H1 (cell line): ENCODE results near the gene CAV3. TPM values are rescaled to one million over a fixed set of nuclear protein-coding genes. Genes with fewer than 3 reads are reported as not detected.

Experiments used
- GABPA ChIP-seq: IDR thresholded peaks from 2 replicates; pipeline ENCODE4 v1.6.1; 2011; ENCODE audit warnings: mild to moderate bottlenecking, low read length, moderate library complexity, borderline replicate concordance; ENCODE audit not compliant: insufficient read depth
- HDAC6 ChIP-seq: IDR thresholded peaks from one replicate; pipeline ENCODE4 v1.7.1; 2012; ENCODE audit warnings: low read depth, mild to moderate bottlenecking, inconsistent platforms, low read length, moderate library complexity
- RFX5 ChIP-seq: IDR thresholded peaks from 2 replicates; pipeline ENCODE4 v1.6.1; 2011; ENCODE audit warnings: low read depth, low read length, improper control_type of control experiment, borderline replicate concordance
- TEAD4 ChIP-seq: IDR thresholded peaks from 2 replicates; pipeline ENCODE4 v1.6.1; 2012; ENCODE audit warnings: low read depth, low read length, inconsistent platforms, mixed read lengths
- polyA plus RNA-seq, 7 experiments: library from polyadenylated mRNA; depleted of rRNA in 3 of 7; stranded (reverse) in 5 of 7; unstranded in 2 of 7; fragments of >200 nt in 5 of 7; fragments of 200-250 nt in 2 of 7; gene quantifications; 1 replicate in 5 of 7; 2 replicates in 1 of 7; 4 replicates in 1 of 7; pipeline versions ENCODE4 v1.2.1 to v1.2.3, GENCODE V29; 2011 to 2013; ENCODE audit warnings: missing spikeins in 2 of 7, mixed read lengths in 2 of 7
- total RNA-seq: library from RNA; stranded (reverse); fragmentation: NEBNext Ultra II Directional; extraction: Animal tissue kit (Norgen Biotek cat#: 25700); gene quantifications from 2 replicates; pipeline ENCODE4 v1.2.1, GENCODE V29; 2021
- TF ChIP-seq, protein P1 (sequence below): IDR thresholded peaks from 2 replicates; pipeline ENCODE4 v1.6.1; 2012; ENCODE audit warnings: inconsistent platforms
- TF ChIP-seq, protein P2 (sequence below): fragments of 300-600 bp; sonication (generic); IDR thresholded peaks from 2 replicates; pipeline ENCODE4 v1.7.1; 2012; ENCODE audit warnings: low read length, moderate library complexity, mild to moderate bottlenecking, inconsistent platforms; ENCODE audit not compliant: insufficient replicate concordance
- TF ChIP-seq, protein P3 (sequence below), 3 experiments: IDR thresholded peaks; 1 replicate in 2 of 3; 2 replicates in 1 of 3; pipeline versions ENCODE4 v1.5.1 to v1.6.1; 2011; ENCODE audit warnings: low read length in 3 of 3, mild to moderate bottlenecking in 3 of 3, inconsistent platforms in 2 of 3, low read depth in 1 of 3, moderate library complexity in 1 of 3; ENCODE audit not compliant: insufficient read depth in 1 of 3; ENCODE audit errors: control extremely low read depth in 1 of 3

Gene CAV3
- total and polyA plus RNA-seq, 2 of the 8 experiments (the other 6 are each of a cell fraction or from before 2014, with no cell fraction given) = not detected

DNA sequence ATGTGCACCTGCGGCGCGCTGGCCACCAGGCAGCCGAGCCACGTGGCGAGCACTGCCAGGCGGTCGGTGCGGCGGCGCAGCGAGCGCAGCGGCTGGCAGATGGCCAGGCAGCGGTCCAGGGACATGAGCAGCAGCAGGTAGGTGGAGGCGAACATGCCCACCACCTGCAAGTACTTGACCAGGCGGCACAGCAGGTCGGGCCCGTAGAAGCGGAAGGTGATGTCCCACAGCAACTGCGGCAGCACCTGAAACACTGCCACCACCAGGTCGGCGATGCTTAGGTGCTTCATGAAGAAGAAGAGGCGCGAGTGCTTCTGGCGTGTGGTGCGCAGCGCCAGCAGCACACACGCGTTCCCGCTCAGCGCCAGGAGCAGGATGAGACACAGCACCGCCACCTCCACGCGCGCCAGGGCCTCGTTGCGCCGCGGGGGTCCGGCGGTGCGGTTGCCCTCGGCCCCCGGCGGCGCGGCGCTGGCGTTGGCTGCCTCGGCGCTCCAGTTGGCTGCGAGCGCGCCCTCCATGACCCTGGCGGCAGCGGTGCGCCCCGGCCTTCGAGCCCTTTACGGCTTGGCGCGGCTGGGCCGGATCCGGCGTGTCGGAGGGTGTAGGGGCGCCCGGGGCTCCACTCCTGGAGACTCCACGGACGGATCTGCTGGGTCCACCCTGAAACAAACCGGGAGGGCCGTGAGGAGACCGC lies 34.2 kb downstream of the CAV3 start (continued):
- TF ChIP-seq GABPA (0 out of 2 replicates have a peak, but pooled peaks have one; percentile 19), TEAD4 (peak; percentile 42; the same call in 1 of the 2 replicates), RFX5 (no peak), HDAC6 (no peak)
- TF ChIP-seq, protein P1, sequence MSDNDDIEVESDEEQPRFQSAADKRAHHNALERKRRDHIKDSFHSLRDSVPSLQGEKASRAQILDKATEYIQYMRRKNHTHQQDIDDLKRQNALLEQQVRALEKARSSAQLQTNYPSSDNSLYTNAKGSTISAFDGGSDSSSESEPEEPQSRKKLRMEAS = peak; percentile 83
- TF ChIP-seq, protein P2, sequence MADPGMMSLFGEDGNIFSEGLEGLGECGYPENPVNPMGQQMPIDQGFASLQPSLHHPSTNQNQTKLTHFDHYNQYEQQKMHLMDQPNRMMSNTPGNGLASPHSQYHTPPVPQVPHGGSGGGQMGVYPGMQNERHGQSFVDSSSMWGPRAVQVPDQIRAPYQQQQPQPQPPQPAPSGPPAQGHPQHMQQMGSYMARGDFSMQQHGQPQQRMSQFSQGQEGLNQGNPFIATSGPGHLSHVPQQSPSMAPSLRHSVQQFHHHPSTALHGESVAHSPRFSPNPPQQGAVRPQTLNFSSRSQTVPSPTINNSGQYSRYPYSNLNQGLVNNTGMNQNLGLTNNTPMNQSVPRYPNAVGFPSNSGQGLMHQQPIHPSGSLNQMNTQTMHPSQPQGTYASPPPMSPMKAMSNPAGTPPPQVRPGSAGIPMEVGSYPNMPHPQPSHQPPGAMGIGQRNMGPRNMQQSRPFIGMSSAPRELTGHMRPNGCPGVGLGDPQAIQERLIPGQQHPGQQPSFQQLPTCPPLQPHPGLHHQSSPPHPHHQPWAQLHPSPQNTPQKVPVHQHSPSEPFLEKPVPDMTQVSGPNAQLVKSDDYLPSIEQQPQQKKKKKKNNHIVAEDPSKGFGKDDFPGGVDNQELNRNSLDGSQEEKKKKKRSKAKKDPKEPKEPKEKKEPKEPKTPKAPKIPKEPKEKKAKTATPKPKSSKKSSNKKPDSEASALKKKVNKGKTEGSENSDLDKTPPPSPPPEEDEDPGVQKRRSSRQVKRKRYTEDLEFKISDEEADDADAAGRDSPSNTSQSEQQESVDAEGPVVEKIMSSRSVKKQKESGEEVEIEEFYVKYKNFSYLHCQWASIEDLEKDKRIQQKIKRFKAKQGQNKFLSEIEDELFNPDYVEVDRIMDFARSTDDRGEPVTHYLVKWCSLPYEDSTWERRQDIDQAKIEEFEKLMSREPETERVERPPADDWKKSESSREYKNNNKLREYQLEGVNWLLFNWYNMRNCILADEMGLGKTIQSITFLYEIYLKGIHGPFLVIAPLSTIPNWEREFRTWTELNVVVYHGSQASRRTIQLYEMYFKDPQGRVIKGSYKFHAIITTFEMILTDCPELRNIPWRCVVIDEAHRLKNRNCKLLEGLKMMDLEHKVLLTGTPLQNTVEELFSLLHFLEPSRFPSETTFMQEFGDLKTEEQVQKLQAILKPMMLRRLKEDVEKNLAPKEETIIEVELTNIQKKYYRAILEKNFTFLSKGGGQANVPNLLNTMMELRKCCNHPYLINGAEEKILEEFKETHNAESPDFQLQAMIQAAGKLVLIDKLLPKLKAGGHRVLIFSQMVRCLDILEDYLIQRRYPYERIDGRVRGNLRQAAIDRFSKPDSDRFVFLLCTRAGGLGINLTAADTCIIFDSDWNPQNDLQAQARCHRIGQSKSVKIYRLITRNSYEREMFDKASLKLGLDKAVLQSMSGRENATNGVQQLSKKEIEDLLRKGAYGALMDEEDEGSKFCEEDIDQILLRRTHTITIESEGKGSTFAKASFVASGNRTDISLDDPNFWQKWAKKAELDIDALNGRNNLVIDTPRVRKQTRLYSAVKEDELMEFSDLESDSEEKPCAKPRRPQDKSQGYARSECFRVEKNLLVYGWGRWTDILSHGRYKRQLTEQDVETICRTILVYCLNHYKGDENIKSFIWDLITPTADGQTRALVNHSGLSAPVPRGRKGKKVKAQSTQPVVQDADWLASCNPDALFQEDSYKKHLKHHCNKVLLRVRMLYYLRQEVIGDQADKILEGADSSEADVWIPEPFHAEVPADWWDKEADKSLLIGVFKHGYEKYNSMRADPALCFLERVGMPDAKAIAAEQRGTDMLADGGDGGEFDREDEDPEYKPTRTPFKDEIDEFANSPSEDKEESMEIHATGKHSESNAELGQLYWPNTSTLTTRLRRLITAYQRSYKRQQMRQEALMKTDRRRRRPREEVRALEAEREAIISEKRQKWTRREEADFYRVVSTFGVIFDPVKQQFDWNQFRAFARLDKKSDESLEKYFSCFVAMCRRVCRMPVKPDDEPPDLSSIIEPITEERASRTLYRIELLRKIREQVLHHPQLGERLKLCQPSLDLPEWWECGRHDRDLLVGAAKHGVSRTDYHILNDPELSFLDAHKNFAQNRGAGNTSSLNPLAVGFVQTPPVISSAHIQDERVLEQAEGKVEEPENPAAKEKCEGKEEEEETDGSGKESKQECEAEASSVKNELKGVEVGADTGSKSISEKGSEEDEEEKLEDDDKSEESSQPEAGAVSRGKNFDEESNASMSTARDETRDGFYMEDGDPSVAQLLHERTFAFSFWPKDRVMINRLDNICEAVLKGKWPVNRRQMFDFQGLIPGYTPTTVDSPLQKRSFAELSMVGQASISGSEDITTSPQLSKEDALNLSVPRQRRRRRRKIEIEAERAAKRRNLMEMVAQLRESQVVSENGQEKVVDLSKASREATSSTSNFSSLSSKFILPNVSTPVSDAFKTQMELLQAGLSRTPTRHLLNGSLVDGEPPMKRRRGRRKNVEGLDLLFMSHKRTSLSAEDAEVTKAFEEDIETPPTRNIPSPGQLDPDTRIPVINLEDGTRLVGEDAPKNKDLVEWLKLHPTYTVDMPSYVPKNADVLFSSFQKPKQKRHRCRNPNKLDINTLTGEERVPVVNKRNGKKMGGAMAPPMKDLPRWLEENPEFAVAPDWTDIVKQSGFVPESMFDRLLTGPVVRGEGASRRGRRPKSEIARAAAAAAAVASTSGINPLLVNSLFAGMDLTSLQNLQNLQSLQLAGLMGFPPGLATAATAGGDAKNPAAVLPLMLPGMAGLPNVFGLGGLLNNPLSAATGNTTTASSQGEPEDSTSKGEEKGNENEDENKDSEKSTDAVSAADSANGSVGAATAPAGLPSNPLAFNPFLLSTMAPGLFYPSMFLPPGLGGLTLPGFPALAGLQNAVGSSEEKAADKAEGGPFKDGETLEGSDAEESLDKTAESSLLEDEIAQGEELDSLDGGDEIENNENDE = no peak
- TF ChIP-seq, protein P3, sequence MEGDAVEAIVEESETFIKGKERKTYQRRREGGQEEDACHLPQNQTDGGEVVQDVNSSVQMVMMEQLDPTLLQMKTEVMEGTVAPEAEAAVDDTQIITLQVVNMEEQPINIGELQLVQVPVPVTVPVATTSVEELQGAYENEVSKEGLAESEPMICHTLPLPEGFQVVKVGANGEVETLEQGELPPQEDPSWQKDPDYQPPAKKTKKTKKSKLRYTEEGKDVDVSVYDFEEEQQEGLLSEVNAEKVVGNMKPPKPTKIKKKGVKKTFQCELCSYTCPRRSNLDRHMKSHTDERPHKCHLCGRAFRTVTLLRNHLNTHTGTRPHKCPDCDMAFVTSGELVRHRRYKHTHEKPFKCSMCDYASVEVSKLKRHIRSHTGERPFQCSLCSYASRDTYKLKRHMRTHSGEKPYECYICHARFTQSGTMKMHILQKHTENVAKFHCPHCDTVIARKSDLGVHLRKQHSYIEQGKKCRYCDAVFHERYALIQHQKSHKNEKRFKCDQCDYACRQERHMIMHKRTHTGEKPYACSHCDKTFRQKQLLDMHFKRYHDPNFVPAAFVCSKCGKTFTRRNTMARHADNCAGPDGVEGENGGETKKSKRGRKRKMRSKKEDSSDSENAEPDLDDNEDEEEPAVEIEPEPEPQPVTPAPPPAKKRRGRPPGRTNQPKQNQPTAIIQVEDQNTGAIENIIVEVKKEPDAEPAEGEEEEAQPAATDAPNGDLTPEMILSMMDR (IDR thresholded peaks at IDR 0.05; ENCODE audit: control extremely low read depth in 1 of 3, insufficient read depth in 1 of 3, low read depth in 1 of 3, low read length in 3 of 3) = peak; percentile 51 to 66 (median 64)
